ENCODE data around the gene NUP205.

The NUP205 gene

GRCh38 chr7:135539629-135540028 is 18.1 kb upstream of the NUP205 start:
- no peak for DNase-seq (ENCODE audit: low spot score)

- no peak for DNase-seq (ENCODE audit: low spot score)
These were observed 16.7 kb upstream of the NUP205 start for GRCh38 chr7:135541029-135541428.

- DNase-seq (ENCODE audit: low spot score): no peak
These were observed 7.5 kb upstream of the NUP205 start for GRCh38 chr7:135550196-135550595.

GRCh38 chr7:135552148-135552547 is 5.6 kb upstream of the NUP205 start:
- DNase-seq (ENCODE audit: low spot score): no peak

GRCh38 chr7:135553346-135553745 is 4.4 kb upstream of the NUP205 start:
- no peak for DNase-seq (ENCODE audit: low spot score)

GRCh38 chr7:135558337-135558767 is 635 bp downstream of the NUP205 start:
- DNase-seq (ENCODE audit: low spot score): peak; percentile 76

GRCh38 chr7:135558881-135559280 is 1.2 kb downstream of the NUP205 start:
- DNase-seq (ENCODE audit: low spot score): no peak

- no peak for DNase-seq (ENCODE audit: low spot score)
These were observed 2.9 kb downstream of the NUP205 start for GRCh38 chr7:135560631-135561030.

GRCh38 chr7:135562720-135563119 is 5.0 kb downstream of the NUP205 start:
- no peak for DNase-seq (ENCODE audit: low spot score)

- DNase-seq (ENCODE audit: low spot score): no peak
These were observed 14.1 kb downstream of the NUP205 start for GRCh38 chr7:135571834-135572233.

GRCh38 chr7:135573541-135573940 is 15.8 kb downstream of the NUP205 start:
- DNase-seq (ENCODE audit: low spot score): no peak

- no peak for DNase-seq (ENCODE audit: low spot score)
These were observed 17.6 kb downstream of the NUP205 start for GRCh38 chr7:135575296-135575695.

GRCh38 chr7:135578569-135578968 is 20.9 kb downstream of the NUP205 start:
- no peak for DNase-seq (ENCODE audit: low spot score)

- DNase-seq (ENCODE audit: low spot score): no peak
These were observed 26.9 kb downstream of the NUP205 start for GRCh38 chr7:135584362-135585353.

- peak; percentile 13 for DNase-seq (ENCODE audit: low spot score)
These were observed 39.6 kb downstream of the NUP205 start for GRCh38 chr7:135597181-135597925.

GRCh38 chr7:135597926-135598305 is 40.2 kb downstream of the NUP205 start:
- DNase-seq (ENCODE audit: low spot score): no peak

GRCh38 chr7:135599471-135599870 is 41.8 kb downstream of the NUP205 start:
- no peak for DNase-seq (ENCODE audit: low spot score)

- DNase-seq (ENCODE audit: low spot score): no peak
These were observed 42.5 kb downstream of the NUP205 start for GRCh38 chr7:135600226-135600625.

- DNase-seq (ENCODE audit: low spot score): no peak
These were observed 43.5 kb downstream of the NUP205 start for GRCh38 chr7:135601182-135601581.

- no peak for DNase-seq (ENCODE audit: low spot score)
These were observed 44.6 kb downstream of the NUP205 start for GRCh38 chr7:135602304-135602703.

GRCh38 chr7:135616136-135616535 is 58.4 kb downstream of the NUP205 start:
- DNase-seq (ENCODE audit: low spot score): no peak

GRCh38 chr7:135617781-135618180 is 60.1 kb downstream of the NUP205 start:
- no peak for DNase-seq (ENCODE audit: low spot score)

GRCh38 chr7:135618510-135618909 is 60.8 kb downstream of the NUP205 start:
- DNase-seq (ENCODE audit: low spot score): no peak
